Thoracic aorta (tissue), 2 donors: Measurements from ENCODE around the gene ZNF416. TPM values are rescaled to one million over a fixed set of nuclear protein-coding genes. Genes with fewer than 3 reads are reported as not detected.
A peak's percentile ranks its signal among the peaks of the same experiment; 100 is the strongest.

Source experiments
- ATAC-seq: fragments of 150-250 bp; one replicate; pipeline ENCODE4 v1.8.0; 2017; ENCODE audit warnings: low read depth; ENCODE audit not compliant: insufficient number of reproducible peaks, low FRiP score
- DNase-seq: peaks from one replicate; pipeline ENCODE4 v3.0.0-alpha.2; 2020; ENCODE audit warnings: low spot score
- H3K27ac ChIP-seq, 2 donors: fragments of 200-600 bp; sonication (generic); 1 replicate in 1 of 2; 2 replicates in 1 of 2; pipeline ENCODE4 v1.5.1; 2016; ENCODE audit warnings: mild to moderate bottlenecking in 2 of 2, moderate library complexity in 2 of 2
- H3K27me3 ChIP-seq: fragments of 200-600 bp; sonication (generic); replicated peaks from 2 replicates; pipeline ENCODE4 v1.6.0; 2016; ENCODE audit warnings: mild to moderate bottlenecking; ENCODE audit not compliant: insufficient read depth
- H3K36me3 ChIP-seq: fragments of 200-600 bp; sonication (generic); one replicate; pipeline ENCODE4 v1.5.1; 2016
- H3K4me1 ChIP-seq, 2 donors: fragments of 200-600 bp; sonication (generic); 1 replicate in 1 of 2; 2 replicates in 1 of 2; pipeline versions ENCODE4 v1.5.1 to v1.6.0; 2016; ENCODE audit warnings: low read depth in 2 of 2, mild to moderate bottlenecking in 1 of 2; ENCODE audit not compliant: control insufficient read depth in 1 of 2
- H3K4me3 ChIP-seq: fragments of 200-600 bp; sonication (generic); 2 replicates; pipeline ENCODE4 v1.5.1; 2016; ENCODE audit warnings: mild to moderate bottlenecking
- H3K9me3 ChIP-seq: fragments of 200-600 bp; sonication (generic); 2 replicates; pipeline ENCODE4 v1.5.1; 2016
- CTCF ChIP-seq: fragments of 200-600 bp; sonication (generic); IDR thresholded peaks from one replicate; pipeline ENCODE4 v1.5.1; 2019; ENCODE audit warnings: antibody characterized with exemption
- total RNA-seq, 2 donors: library from RNA; depleted of rRNA; stranded (reverse); fragments of >200 nt; gene quantifications; one replicate each; pipeline versions ENCODE4 v1.1.0 to v1.2.3, GENCODE V29; 2016

ZNF416 gene
- 1 to 10 TPM; 1.6 to 4.1 TPM for total RNA-seq

- TF ChIP-seq CTCF = no peak
- Histone ChIP-seq H3K9me3 (peaks cover 29% of the 10 kb centered on the region), H3K27me3 (no peaks in the 10 kb centered on the region), H3K27ac (peak within 1 kb of the TSS; percentile 24 to 49), H3K4me1 (peaks cover 7 to 15% of the 10 kb centered on the region in 2 donors), H3K4me3 (peak within 1 kb of the TSS; percentile 91), H3K36me3 (peaks cover 29% of the 10 kb centered on the region)
- DNase-seq (peak; percentile 96), ATAC-seq (peak; percentile 100)
Observed at GRCh38 chr19:57578487-57579205, at the start of gene ZNF416. Gene ZNF416 (minus strand): TSS chr19:57578911. CDS start chr19:57578704, 207 bp downstream.

GRCh38 chr19:57623091-57623490, 44.4 kb upstream of the ZNF416 start:
- no peak overlapping the region for H3K4me3 ChIP-seq
- H3K36me3 ChIP-seq = peaks cover 60% of the 10 kb centered on the region

GRCh38 chr19:57620673-57621348, 42.1 kb upstream of the ZNF416 start:
- Histone ChIP-seq H3K27ac (no peak overlapping the region), H3K4me3 (peak overlapping the region; percentile 0), H3K9me3 (peaks cover 100% of the 10 kb centered on the region), H3K4me1 (no peaks in the 10 kb centered on the region), H3K27me3 (no peaks in the 10 kb centered on the region), H3K36me3 (peaks cover 80% of the 10 kb centered on the region)
- no peak for TF ChIP-seq CTCF
- ATAC-seq (no peak), DNase-seq (no peak)

More at GRCh38 chr19:57623091-57623490, 44.4 kb upstream of the ZNF416 start:
- ATAC-seq (no peak), DNase-seq (no peak)
- Histone ChIP-seq H3K9me3 (peaks cover 97% of the 10 kb centered on the region), H3K27ac (no peak overlapping the region), H3K4me1 (no peaks in the 10 kb centered on the region), H3K27me3 (no peaks in the 10 kb centered on the region)
- TF ChIP-seq CTCF = no peak

GRCh38 chr19:57615346-57615745, 36.6 kb upstream of the ZNF416 start:
- H3K36me3 ChIP-seq = peaks cover 49% of the 10 kb centered on the region

More at GRCh38 chr19:57615346-57615745, 36.6 kb upstream of the ZNF416 start:
- ATAC-seq = no peak
- Histone ChIP-seq H3K27me3 (no peaks in the 10 kb centered on the region), H3K27ac (no peak overlapping the region), H3K4me1 (peaks cover 0 to 10% of the 10 kb centered on the region in 2 donors), H3K9me3 (peaks cover 55% of the 10 kb centered on the region), H3K4me3 (peak overlapping the region; percentile 75)
- no peak for DNase-seq
- no peak for TF ChIP-seq CTCF
